WTC11 (cell line): ENCODE measurements around the gene TAS1R1. TPM values are rescaled to one million over a fixed set of nuclear protein-coding genes. Genes with fewer than 3 reads are reported as not detected.

Experiments
- ATAC-seq: fragments of 200-7000 bp; cut with Tn5 transposase; 2 replicates; pipeline ENCODE4 v1.10.0; 2021; ENCODE audit warnings: mild to moderate bottlenecking, moderate library complexity
- CTCF ChIA-PET: fragments of 300-600 bp; sonication (Branson Sonifier 250); formaldehyde crosslinking; loops from one replicate; lab custom pipeline; 2021; ENCODE audit warnings: antibody characterized with exemption; lab: Charles Lee
- POLR2A ChIA-PET: fragments of 350-600 bp; sonication (Branson Sonifier 250); formaldehyde crosslinking; loops from one replicate; lab custom pipeline; 2021; ENCODE audit warnings: antibody characterized with exemption; lab: Charles Lee
- DNase-seq: peaks from one replicate; pipeline ENCODE4 v3.0.0; 2021; ENCODE audit warnings: low spot score
- H3K27ac Mint-ChIP-seq: 2 replicates; pipeline ENCODE4 v1.8.0; 2021; ENCODE audit warnings: mixed read lengths
- H3K27me3 Mint-ChIP-seq: 2 replicates; pipeline ENCODE4 v1.8.0; 2021; ENCODE audit warnings: low read depth, mild to moderate bottlenecking, moderate library complexity, mixed read lengths
- H3K36me3 Mint-ChIP-seq: 2 replicates; pipeline ENCODE4 v1.8.0; 2021; ENCODE audit warnings: mixed read lengths
- H3K4me1 Mint-ChIP-seq: 2 replicates; pipeline ENCODE4 v1.8.0; 2022; ENCODE audit warnings: mixed read lengths
- H3K4me3 Mint-ChIP-seq: 2 replicates; pipeline ENCODE4 v1.8.0; 2021; ENCODE audit warnings: mild to moderate bottlenecking, moderate library complexity, mixed read lengths
- H3K9me3 Mint-ChIP-seq: 2 replicates; pipeline ENCODE4 v1.8.0; 2021; ENCODE audit warnings: mixed read lengths
- CTCF ChIP-seq: fragments of 200-600 bp; IDR thresholded peaks from 2 replicates; pipeline ENCODE4 v1.8.0; 2022; ENCODE audit warnings: antibody characterized with exemption
- E2F5 ChIP-seq: sonication (generic); formaldehyde crosslinking; IDR thresholded peaks from 2 replicates; pipeline ENCODE4 v1.8.1; 2022; ENCODE audit warnings: mild to moderate bottlenecking, moderate library complexity, missing genetic modification reagents
- ELF4 ChIP-seq: sonication (generic); formaldehyde crosslinking; IDR thresholded peaks from 2 replicates; pipeline ENCODE4 v1.8.1; 2022; ENCODE audit warnings: low read depth, mild to moderate bottlenecking, moderate library complexity, missing genetic modification reagents
- EMX1 ChIP-seq: fragments of 250-450 bp; sonication (Bioruptor Pico); IDR thresholded peaks from 2 replicates; pipeline ENCODE4 v1.8.0; 2021; ENCODE audit warnings: mild to moderate bottlenecking
- ESRRA ChIP-seq: sonication (generic); formaldehyde crosslinking; IDR thresholded peaks from 2 replicates; pipeline ENCODE4 v1.8.1; 2022; ENCODE audit warnings: mild to moderate bottlenecking, missing genetic modification reagents, borderline replicate concordance
- FOXJ3 ChIP-seq: sonication (generic); formaldehyde crosslinking; IDR thresholded peaks from 2 replicates; pipeline ENCODE4 v1.9.0; 2021; ENCODE audit warnings: missing genetic modification reagents, mild to moderate bottlenecking, borderline replicate concordance
- HMGXB4 ChIP-seq: sonication (generic); formaldehyde crosslinking; IDR thresholded peaks from 2 replicates; pipeline ENCODE4 v1.8.1; 2023; ENCODE audit warnings: mild to moderate bottlenecking, moderate library complexity, missing genetic modification reagents
- IRF2 ChIP-seq: sonication (generic); formaldehyde crosslinking; IDR thresholded peaks from 2 replicates; pipeline ENCODE4 v1.8.0; 2022; ENCODE audit warnings: low read depth, missing genetic modification reagents, borderline replicate concordance
- JUN ChIP-seq: sonication (generic); formaldehyde crosslinking; IDR thresholded peaks from 2 replicates; pipeline ENCODE4 v1.8.0; 2023; ENCODE audit warnings: mild to moderate bottlenecking, missing genetic modification reagents
- MAX ChIP-seq: sonication (generic); formaldehyde crosslinking; IDR thresholded peaks from 2 replicates; pipeline ENCODE4 v1.8.0; 2022; ENCODE audit warnings: mild to moderate bottlenecking, missing genetic modification reagents
- NFATC4 ChIP-seq: fragments of 250-450 bp; sonication (Bioruptor Pico); IDR thresholded peaks from 2 replicates; pipeline ENCODE4 v1.9.0; 2021; ENCODE audit warnings: mild to moderate bottlenecking
- SMAD3 ChIP-seq: sonication (generic); formaldehyde crosslinking; IDR thresholded peaks from 2 replicates; pipeline ENCODE4 v1.8.0; 2022; ENCODE audit warnings: missing genetic modification reagents, mild to moderate bottlenecking, borderline replicate concordance
- TEAD1 ChIP-seq: sonication (generic); formaldehyde crosslinking; IDR thresholded peaks from 2 replicates; pipeline ENCODE4 v1.8.0; 2022; ENCODE audit warnings: mild to moderate bottlenecking, missing genetic modification reagents
- TEAD4 ChIP-seq: sonication (generic); formaldehyde crosslinking; IDR thresholded peaks from 2 replicates; pipeline ENCODE4 v1.8.0; 2022; ENCODE audit warnings: mild to moderate bottlenecking, missing genetic modification reagents
- USF2 ChIP-seq: sonication (generic); formaldehyde crosslinking; IDR thresholded peaks from 2 replicates; pipeline ENCODE4 v1.8.1; 2023; ENCODE audit warnings: mild to moderate bottlenecking, missing genetic modification reagents, moderate library complexity
- ZBTB21 ChIP-seq: sonication (generic); formaldehyde crosslinking; IDR thresholded peaks from 2 replicates; pipeline ENCODE4 v1.8.1; 2023; ENCODE audit warnings: mild to moderate bottlenecking, missing genetic modification reagents, borderline replicate concordance
- ZMAT4 ChIP-seq: fragments of 250-450 bp; sonication (Bioruptor Pico); IDR thresholded peaks from 2 replicates; pipeline ENCODE4 v1.9.0; 2021; ENCODE audit warnings: mild to moderate bottlenecking
- ZNF263 ChIP-seq: sonication (generic); formaldehyde crosslinking; IDR thresholded peaks from 2 replicates; pipeline ENCODE4 v1.8.1; 2022; ENCODE audit warnings: low read depth, mild to moderate bottlenecking, moderate library complexity, missing genetic modification reagents
- ZNF281 ChIP-seq: sonication (generic); formaldehyde crosslinking; IDR thresholded peaks from 2 replicates; pipeline ENCODE4 v1.8.0; 2023; ENCODE audit warnings: mild to moderate bottlenecking, missing genetic modification reagents
- ZNF423 ChIP-seq: fragments of 250-450 bp; sonication (Bioruptor Pico); IDR thresholded peaks from 2 replicates; pipeline ENCODE4 v2.1.2; 2022; ENCODE audit warnings: mild to moderate bottlenecking, moderate library complexity
- ZNF425 ChIP-seq: fragments of 250-450 bp; sonication (Bioruptor Pico); conservative IDR thresholded peaks from 2 replicates; pipeline ENCODE4 v1.9.0; 2021; ENCODE audit warnings: mild to moderate bottlenecking
- total RNA-seq: library from RNA; stranded (reverse); gene quantifications from 3 replicates; pipeline ENCODE4 v1.2.3, GENCODE V29; 2021

The TAS1R1 gene
- total RNA-seq, 1 experiment from 2014 or later, result 0.11 TPM

- H3K27ac Mint-ChIP-seq, result no peak overlapping the region
- ChIA-PET CTCF (interaction anchor here (4.0 kb wide), 1 partner anchor 11 kb away, joined by 26 read pairs; no protein-coding TSS in a partner anchor), POLR2A (interaction anchor here (0.7 kb wide), 1 partner anchor 98 kb away, joined by 6 read pairs; no protein-coding TSS in a partner anchor)
- DNase-seq, result no peak
- H3K36me3 Mint-ChIP-seq, result peaks cover 56% of the 10 kb centered on the region
- no peak for ATAC-seq
- H3K9me3 Mint-ChIP-seq, result no peaks in the 10 kb centered on the region
- H3K4me3 Mint-ChIP-seq, result no peak overlapping the region
- TF ChIP-seq EMX1 (no peak), ELF4 (CRISPR knock-in tag) (no peak)
- H3K27me3 Mint-ChIP-seq, result no peaks in the 10 kb centered on the region
- no peaks in the 10 kb centered on the region for H3K4me1 Mint-ChIP-seq
Observed at GRCh38 chr1:6534248-6534822, 20.8 kb upstream of the TAS1R1 start.

GRCh38 chr1:6535214-6535613 lies 19.9 kb upstream of the TAS1R1 start:
- Mint-ChIP-seq H3K27ac (no peak overlapping the region), H3K27me3 (no peaks in the 10 kb centered on the region), H3K9me3 (no peaks in the 10 kb centered on the region), H3K36me3 (peaks cover 55% of the 10 kb centered on the region), H3K4me3 (no peak overlapping the region), H3K4me1 (no peaks in the 10 kb centered on the region)
- no peak for ATAC-seq
- TF ChIP-seq JUN (CRISPR knock-in tag), result no peak
- TF ChIP-seq NFATC4 (CRISPR knock-in tag), result no peak
- no peak for TF ChIP-seq USF2 (CRISPR knock-in tag)
- no peak for TF ChIP-seq ZNF263 (CRISPR knock-in tag)
- no peak for TF ChIP-seq ELF4 (CRISPR knock-in tag)
- TF ChIP-seq ZMAT4, result no peak
- TF ChIP-seq SMAD3 (CRISPR knock-in tag), result no peak
- TF ChIP-seq HMGXB4, result no peak
- TF ChIP-seq CTCF, result no peak
- no peak for DNase-seq
- POLR2A ChIA-PET, result no interaction called here
- CTCF ChIA-PET, result interaction anchor here (0.7 to 4.0 kb wide), 4 partner anchors 11 to 60 kb away, joined by 4 to 26 read pairs (median 6); partner anchors contain the start of genes NOL9 and TAS1R1

GRCh38 chr1:6536291-6536690 lies 18.8 kb upstream of the TAS1R1 start:
- CTCF ChIA-PET, result interaction anchor here (1.7 to 4.0 kb wide), 3 partner anchors 13 to 110 kb away, joined by 3 to 26 read pairs (median 4); no protein-coding TSS in a partner anchor
- Mint-ChIP-seq H3K27me3 (no peaks in the 10 kb centered on the region), H3K36me3 (peaks cover 52% of the 10 kb centered on the region), H3K4me3 (no peak overlapping the region), H3K27ac (no peak overlapping the region), H3K9me3 (no peaks in the 10 kb centered on the region), H3K4me1 (no peaks in the 10 kb centered on the region)
- DNase-seq, result no peak
- no peak for ATAC-seq
- POLR2A ChIA-PET, result no interaction called here
- TF ChIP-seq ZBTB21 (no peak), TEAD1 (CRISPR knock-in tag) (no peak), IRF2 (CRISPR knock-in tag) (no peak), E2F5 (CRISPR knock-in tag) (no peak), ZNF425 (CRISPR knock-in tag) (no peak), ZNF281 (no peak), ESRRA (CRISPR knock-in tag) (no peak), ZNF423 (CRISPR knock-in tag) (no peak), FOXJ3 (CRISPR knock-in tag) (no peak), MAX (CRISPR knock-in tag) (no peak), TEAD4 (no peak)
